GM12873 (cell line): ENCODE data around the gene TM9SF1.

Experiments
- CTCF ChIP-seq: IDR thresholded peaks from 2 replicates; pipeline ENCODE4 v1.5.1; 2012; ENCODE audit warnings: low read depth, mild to moderate bottlenecking, moderate library complexity, low read length, control low read depth; ENCODE audit not compliant: insufficient read depth; ENCODE audit errors: missing control alignments

Gene TM9SF1

GRCh38 chr14:24181371-24182077, 13.7 kb downstream of the TM9SF1 start:
- no peak for TF ChIP-seq CTCF

DNA sequence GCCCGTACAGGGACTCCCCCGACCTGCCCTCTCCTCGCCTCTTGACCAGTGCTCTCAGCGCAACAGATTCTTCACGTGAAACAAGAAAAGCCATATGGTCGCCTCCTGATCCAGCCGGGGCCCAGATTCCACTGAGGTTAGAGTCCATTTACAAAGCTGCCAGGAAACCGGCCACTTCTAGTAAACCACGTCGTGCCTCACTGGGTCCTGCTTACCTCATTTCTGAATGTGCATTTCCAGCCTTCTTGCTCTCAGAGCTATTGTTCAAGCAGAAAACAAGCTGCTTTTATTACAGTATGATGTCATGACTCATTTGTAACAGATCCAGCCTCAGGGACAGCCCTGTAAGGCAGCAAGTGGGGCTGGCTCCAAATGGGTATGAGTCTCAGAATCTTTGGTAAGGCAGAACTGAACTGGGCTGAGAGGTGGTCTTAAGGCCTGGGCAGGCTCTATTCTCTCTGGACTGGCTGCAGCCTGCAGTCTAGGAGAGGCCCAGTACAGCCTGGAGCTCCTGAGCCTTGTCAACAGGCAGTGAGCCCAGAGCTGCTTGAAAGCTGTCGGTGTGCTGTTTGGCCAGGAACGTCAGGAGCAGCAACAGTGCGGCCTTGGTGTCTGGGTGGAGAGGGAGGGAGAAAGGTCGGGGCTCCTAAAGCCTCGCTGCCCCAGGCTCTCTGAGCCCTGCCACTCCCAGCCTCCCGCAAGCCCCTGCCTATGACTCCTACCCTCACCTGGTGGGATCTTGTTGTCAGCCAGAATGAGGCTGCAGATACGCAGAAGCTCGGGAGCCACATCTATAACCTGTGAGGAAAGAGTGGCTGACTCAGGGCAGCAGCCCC, 15.1 kb downstream of the TM9SF1 start:
- TF ChIP-seq CTCF: no peak

GRCh38 chr14:24179294-24179960, 15.8 kb downstream of the TM9SF1 start:
- no peak for TF ChIP-seq CTCF

GRCh38 chr14:24178399-24179178, 16.7 kb downstream of the TM9SF1 start:
- TF ChIP-seq CTCF: no peak

DNA sequence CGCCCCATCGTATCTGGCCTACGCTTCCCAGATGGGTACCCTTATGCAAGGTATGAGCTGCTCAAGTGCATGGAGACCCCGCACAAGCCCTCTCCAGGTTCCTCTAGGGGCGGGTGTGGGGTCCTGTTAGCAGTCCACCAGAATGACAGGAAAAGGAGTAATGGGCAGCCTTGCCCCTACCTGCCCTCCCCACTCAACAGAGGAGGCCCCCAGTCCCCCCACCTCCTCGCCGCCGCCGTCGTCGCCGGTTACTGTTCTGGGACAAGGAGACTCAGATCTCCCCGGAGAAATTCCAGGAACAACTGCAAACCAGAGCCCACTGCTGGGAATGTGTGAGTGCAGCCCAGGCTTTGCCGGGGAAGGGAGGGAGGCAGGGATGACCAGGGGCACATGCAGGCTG, 17.4 kb downstream of the TM9SF1 start:
- TF ChIP-seq CTCF: no peak

- TF ChIP-seq CTCF: no peak
These were observed 18.0 kb downstream of the TM9SF1 start for GRCh38 chr14:24177041-24177825.
